Mammary epithelial cell (primary cell): ENCODE results near the gene INPPL1.

Experiments
- EZH2 ChIP-seq: IDR thresholded peaks from 2 replicates; pipeline ENCODE4 v1.6.1; 2012; ENCODE audit warnings: low read length, inconsistent platforms, borderline replicate concordance
- TF ChIP-seq, protein P1 (sequence below), 2 donors: IDR thresholded peaks in 1 of 2; conservative IDR thresholded peaks in 1 of 2; 2 replicates each; pipeline ENCODE4 v1.5.1; 2011 to 2012; ENCODE audit warnings: inconsistent platforms in 2 of 2, low read length in 2 of 2, mild to moderate bottlenecking in 2 of 2, control low read depth in 1 of 2, low read depth in 1 of 2; ENCODE audit not compliant: insufficient read depth in 1 of 2; ENCODE audit errors: extremely low read depth in 1 of 2

DNA sequence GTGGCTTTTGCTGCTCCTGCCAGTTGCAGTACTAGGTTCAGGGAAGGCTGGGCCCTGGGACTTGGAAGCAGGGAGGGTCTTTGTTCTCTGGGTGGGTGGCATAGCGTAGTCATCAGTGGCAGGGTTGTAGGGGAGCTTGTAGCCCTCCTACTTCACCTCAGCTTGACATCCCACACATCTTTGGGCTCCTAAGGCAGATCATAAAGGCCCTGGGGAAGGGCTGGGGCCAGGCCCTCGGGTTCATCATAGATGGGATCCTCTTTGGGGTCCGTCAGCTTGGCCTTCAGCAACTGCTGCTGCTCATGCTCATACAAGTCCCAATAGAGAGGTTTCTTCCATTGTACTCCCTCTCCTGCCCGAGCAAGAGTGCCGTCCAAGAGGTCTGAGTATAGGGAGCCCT lies 25.4 kb downstream of the INPPL1 start:
- TF ChIP-seq, protein P1, sequence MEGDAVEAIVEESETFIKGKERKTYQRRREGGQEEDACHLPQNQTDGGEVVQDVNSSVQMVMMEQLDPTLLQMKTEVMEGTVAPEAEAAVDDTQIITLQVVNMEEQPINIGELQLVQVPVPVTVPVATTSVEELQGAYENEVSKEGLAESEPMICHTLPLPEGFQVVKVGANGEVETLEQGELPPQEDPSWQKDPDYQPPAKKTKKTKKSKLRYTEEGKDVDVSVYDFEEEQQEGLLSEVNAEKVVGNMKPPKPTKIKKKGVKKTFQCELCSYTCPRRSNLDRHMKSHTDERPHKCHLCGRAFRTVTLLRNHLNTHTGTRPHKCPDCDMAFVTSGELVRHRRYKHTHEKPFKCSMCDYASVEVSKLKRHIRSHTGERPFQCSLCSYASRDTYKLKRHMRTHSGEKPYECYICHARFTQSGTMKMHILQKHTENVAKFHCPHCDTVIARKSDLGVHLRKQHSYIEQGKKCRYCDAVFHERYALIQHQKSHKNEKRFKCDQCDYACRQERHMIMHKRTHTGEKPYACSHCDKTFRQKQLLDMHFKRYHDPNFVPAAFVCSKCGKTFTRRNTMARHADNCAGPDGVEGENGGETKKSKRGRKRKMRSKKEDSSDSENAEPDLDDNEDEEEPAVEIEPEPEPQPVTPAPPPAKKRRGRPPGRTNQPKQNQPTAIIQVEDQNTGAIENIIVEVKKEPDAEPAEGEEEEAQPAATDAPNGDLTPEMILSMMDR (conservative IDR thresholded peaks at IDR 0.05 in 1 of 2, IDR thresholded peaks at IDR 0.05 in 1 of 2; ENCODE audit: extremely low read depth in 1 of 2, insufficient read depth in 1 of 2, low read depth in 1 of 2, low read length in 2 of 2) = no peak
- no peak for TF ChIP-seq EZH2
